Thyroid gland (tissue), 4 donors: ENCODE measurements around the gene LLGL1. TPM values are rescaled to one million over a fixed set of nuclear protein-coding genes. Genes with fewer than 3 reads are reported as not detected.

Experiments used
- DNase-seq, 2 donors: peaks; one replicate each; pipeline ENCODE4 v3.0.0-alpha.2; 2019
- H3K27ac ChIP-seq, 3 donors: fragments of 200-600 bp; sonication (generic); 1 replicate in 2 of 3; 2 replicates in 1 of 3; pipeline ENCODE4 v1.5.1; 2016 to 2019; ENCODE audit warnings: mild to moderate bottlenecking in 1 of 3, moderate library complexity in 1 of 3
- H3K27me3 ChIP-seq: fragments of 200-600 bp; sonication (generic); one replicate; pipeline ENCODE4 v1.5.1; 2019
- H3K36me3 ChIP-seq, 2 donors: fragments of 200-600 bp; sonication (generic); one replicate each; pipeline ENCODE4 v1.5.1; 2016 to 2019
- H3K4me1 ChIP-seq, 2 donors: fragments of 200-600 bp; sonication (generic); one replicate each; pipeline ENCODE4 v1.5.1; 2017 to 2019
- H3K4me3 ChIP-seq, 3 donors: fragments of 200-600 bp; sonication (generic); replicated peaks in 1 of 3; 1 replicate in 2 of 3; 2 replicates in 1 of 3; pipeline ENCODE4 v1.5.1; 2016; ENCODE audit warnings: mild to moderate bottlenecking in 1 of 3
- H3K9me3 ChIP-seq: fragments of 200-600 bp; sonication (generic); one replicate; pipeline ENCODE4 v1.5.1; 2017
- CTCF ChIP-seq, 6 experiments: fragments of 200-600 bp in 3 of 6; fragments of 450-650 bp in 3 of 6; sonication (generic) in 3 of 6; IDR thresholded peaks; one replicate each; pipeline ENCODE4 v1.5.1; 2016 to 2019; ENCODE audit warnings: antibody characterized with exemption in 6 of 6, mild to moderate bottlenecking in 2 of 6, inconsistent platforms in 1 of 6, moderate library complexity in 1 of 6
- POLR2A ChIP-seq, 2 donors: fragments of 450-650 bp; IDR thresholded peaks; one replicate each; pipeline ENCODE4 v1.6.1; 2017; ENCODE audit warnings: antibody characterized with exemption in 2 of 2, mild to moderate bottlenecking in 2 of 2, moderate library complexity in 1 of 2
- WGBS, 2 donors: methylation state at CpG; one replicate each; pipeline ENCODE4 v1.1.5; 2017; 5-methylcytosine and 5-hydroxymethylcytosine counted together
- intact Hi-C: fragments of 100-400 bp; cut with DNase I; formaldehyde crosslinking; loops from one replicate; pipeline ENCODE4 v1.15.1; 2023
- total RNA-seq, 4 donors: library from RNA; depleted of rRNA; stranded (reverse); fragments of >200 nt; gene quantifications; one replicate each; pipeline ENCODE4 v1.2.3, GENCODE V29; 2016

LLGL1 gene
- total RNA-seq, 4 donors from 2014 or later = 14.5 to 19.4 (median 17.5) TPM

GRCh38 chr17:18230288-18231141 is 5.1 kb downstream of the LLGL1 start:
- H3K4me3 ChIP-seq = no peak overlapping the region
- no peak for TF ChIP-seq CTCF (IDR thresholded peaks at IDR 0.05)
- no peak for TF ChIP-seq POLR2A (IDR thresholded peaks at IDR 0.05)
- no peaks in the 10 kb centered on the region for H3K9me3 ChIP-seq
- no peaks in the 10 kb centered on the region for H3K27me3 ChIP-seq
- H3K4me1 ChIP-seq = peaks cover 6 to 8% of the 10 kb centered on the region in 2 donors
- H3K27ac ChIP-seq = no peak overlapping the region
- 95 to 98% methylated on average over 7 to 8 of the region's 14 CpGs for WGBS, 2 donors
- peaks cover 5 to 10% of the 10 kb centered on the region in 2 donors for H3K36me3 ChIP-seq
- intact Hi-C loops = no loop called here
- no peak for DNase-seq

- DNase-seq = no peak
- Histone ChIP-seq H3K4me1 (peaks cover 4 to 5% of the 10 kb centered on the region in 2 donors), H3K27me3 (no peaks in the 10 kb centered on the region), H3K4me3 (no peak overlapping the region), H3K36me3 (peaks cover 5 to 10% of the 10 kb centered on the region in 2 donors), H3K9me3 (no peaks in the 10 kb centered on the region), H3K27ac (no peak overlapping the region)
- intact Hi-C loops = no loop called here
- TF ChIP-seq CTCF (IDR thresholded peaks at IDR 0.05) (no peak), POLR2A (IDR thresholded peaks at IDR 0.05) (no peak)
- WGBS, 2 donors = 63 to 72% methylated on average over 9 of the region's 9 CpGs
These were observed 5.7 kb downstream of the LLGL1 start for GRCh38 chr17:18231164-18231563.

GRCh38 chr17:18233803-18234518 is 8.5 kb downstream of the LLGL1 start:
- 97 to 100% methylated on average over 3 to 13 of the region's 22 CpGs for WGBS, 2 donors
- H3K9me3 ChIP-seq = no peaks in the 10 kb centered on the region
- H3K4me3 ChIP-seq = no peak overlapping the region
- no peaks in the 10 kb centered on the region for H3K27me3 ChIP-seq
- peaks cover 5 to 10% of the 10 kb centered on the region in 2 donors for H3K36me3 ChIP-seq
- intact Hi-C loops = no loop called here
- DNase-seq = no peak
- no peak overlapping the region for H3K27ac ChIP-seq
- no peak for TF ChIP-seq CTCF (IDR thresholded peaks at IDR 0.05)
- no peak for TF ChIP-seq POLR2A (IDR thresholded peaks at IDR 0.05)
- H3K4me1 ChIP-seq = no peaks in the 10 kb centered on the region

- H3K4me1 ChIP-seq = no peaks in the 10 kb centered on the region
- intact Hi-C loops = no loop called here
- H3K27me3 ChIP-seq = no peaks in the 10 kb centered on the region
- no peak for DNase-seq
- H3K36me3 ChIP-seq = peaks cover 5 to 10% of the 10 kb centered on the region in 2 donors
- no peaks in the 10 kb centered on the region for H3K9me3 ChIP-seq
- WGBS, 2 donors = 97 to 98% methylated on average over 9 to 13 of the region's 22 CpGs
- no peak overlapping the region for H3K27ac ChIP-seq
- no peak overlapping the region for H3K4me3 ChIP-seq
- TF ChIP-seq POLR2A (IDR thresholded peaks at IDR 0.05) = no peak
- no peak for TF ChIP-seq CTCF (IDR thresholded peaks at IDR 0.05)
These were observed 9.5 kb downstream of the LLGL1 start for GRCh38 chr17:18234853-18235380.
